NCI-H1417 treated with DMSO at 0.1 percent for 48 hours (cell line): ENCODE results near the gene AKT2.

ENCODE experiments used
- DNase-seq: peaks from one replicate; lab custom pipeline; 2025; lab: John Stamatoyannopoulos, UW

The AKT2 gene

GRCh38 chr19:40190891-40191835, 94.0 kb downstream of the AKT2 start, which contains the start of gene MAP3K10:
TSS of gene MAP3K10 (plus strand) at chr19:40191426. CDS start at chr19:40192032, 606 bp downstream.
- no peak for DNase-seq

GRCh38 chr19:40184273-40184672, 100.9 kb downstream of the AKT2 start:
- DNase-seq, result no peak
